ENCODE results near the gene FBXW8.
"Not testable (repeated sequence)": the region's sequence is repeated elsewhere in the genome, so short reads cannot be mapped to it uniquely, and the experiment has no call there.

The FBXW8 gene

GRCh38 chr12:117042171-117042842, 131.6 kb downstream of the FBXW8 start:
- DNase-seq: no peak

- no peak for DNase-seq
These were observed 132.1 kb downstream of the FBXW8 start for GRCh38 chr12:117042862-117043261.

DNA sequence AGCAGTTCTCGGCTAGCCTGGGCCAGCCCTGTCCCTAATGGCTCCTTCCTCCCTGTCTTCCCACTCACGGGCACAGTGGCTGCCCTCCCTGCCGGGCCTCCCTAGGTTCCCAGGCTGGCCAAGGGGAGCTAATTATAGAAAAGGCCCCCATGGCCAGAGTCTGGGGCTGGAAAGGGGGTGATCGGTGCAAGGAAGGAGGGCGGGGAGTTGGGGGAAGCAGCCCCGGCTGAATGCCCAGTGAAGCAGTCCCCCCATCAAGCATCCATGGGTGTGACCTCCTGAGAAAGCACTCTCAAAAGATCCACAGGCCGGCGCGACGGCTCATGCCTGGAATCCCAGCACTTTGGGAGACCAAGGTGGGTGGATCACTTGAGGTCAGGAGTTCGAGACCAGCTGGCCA, 133.6 kb downstream of the FBXW8 start:
- DNase-seq: no peak

DNA sequence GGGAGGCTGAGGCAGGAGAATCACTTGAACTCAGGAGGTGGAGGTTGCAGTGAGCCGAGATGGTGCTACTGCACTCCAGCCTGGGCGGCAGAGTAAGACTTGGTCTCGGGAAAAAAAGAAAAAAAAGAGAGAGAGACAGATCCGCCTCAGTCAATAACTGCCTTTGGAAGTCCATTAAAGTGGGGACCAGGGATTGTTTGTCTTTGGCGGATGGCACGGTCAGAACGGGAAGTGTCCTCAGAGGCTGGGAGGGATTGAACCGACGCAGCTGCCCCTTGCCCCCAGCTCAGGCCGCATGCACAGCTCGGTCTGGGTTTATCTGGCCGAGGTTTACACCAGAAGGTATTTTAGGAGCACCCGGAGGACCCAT, 134.0 kb downstream of the FBXW8 start:
- DNase-seq: no peak

- no peak for DNase-seq
These were observed 134.6 kb downstream of the FBXW8 start for GRCh38 chr12:117045160-117046010.

DNA sequence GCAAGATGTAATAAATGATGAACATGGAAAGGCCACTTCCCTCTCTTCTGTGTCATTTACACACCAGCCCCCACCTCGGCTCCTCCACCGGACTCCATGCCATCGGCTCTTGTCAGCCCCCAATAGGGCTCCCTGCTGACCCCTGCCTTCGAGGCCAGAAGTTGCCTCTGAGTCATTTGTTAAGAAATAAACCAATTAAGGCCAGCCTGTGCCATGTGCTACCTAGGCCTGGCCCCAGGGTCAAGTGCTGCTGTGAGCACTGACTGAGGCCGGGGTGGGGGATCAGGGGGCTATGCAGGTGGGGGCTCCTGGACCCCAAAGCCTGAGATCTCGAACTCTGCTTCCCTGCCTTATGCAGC, 135.2 kb downstream of the FBXW8 start:
- DNase-seq: no peak

DNA sequence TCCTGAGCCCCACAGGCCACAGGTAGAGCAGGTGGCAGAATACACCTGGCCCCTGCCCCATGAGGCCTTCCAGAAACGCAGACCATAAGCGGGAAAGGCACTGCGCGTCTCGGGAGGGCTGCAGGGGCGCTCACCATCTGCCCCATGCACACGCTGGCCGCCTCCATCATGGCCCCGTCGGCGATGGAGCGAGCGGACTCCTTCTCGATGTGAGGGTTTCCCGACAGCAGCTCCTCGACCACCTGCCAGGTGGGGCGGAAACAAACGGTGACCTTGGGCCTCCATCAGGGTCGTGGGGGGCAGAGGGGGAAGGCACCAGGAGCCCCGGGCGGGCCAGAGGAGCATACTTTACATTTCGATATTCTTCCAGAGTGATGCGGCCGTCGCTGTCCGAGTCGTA, 135.7 kb downstream of the FBXW8 start:
- no peak for DNase-seq

DNA sequence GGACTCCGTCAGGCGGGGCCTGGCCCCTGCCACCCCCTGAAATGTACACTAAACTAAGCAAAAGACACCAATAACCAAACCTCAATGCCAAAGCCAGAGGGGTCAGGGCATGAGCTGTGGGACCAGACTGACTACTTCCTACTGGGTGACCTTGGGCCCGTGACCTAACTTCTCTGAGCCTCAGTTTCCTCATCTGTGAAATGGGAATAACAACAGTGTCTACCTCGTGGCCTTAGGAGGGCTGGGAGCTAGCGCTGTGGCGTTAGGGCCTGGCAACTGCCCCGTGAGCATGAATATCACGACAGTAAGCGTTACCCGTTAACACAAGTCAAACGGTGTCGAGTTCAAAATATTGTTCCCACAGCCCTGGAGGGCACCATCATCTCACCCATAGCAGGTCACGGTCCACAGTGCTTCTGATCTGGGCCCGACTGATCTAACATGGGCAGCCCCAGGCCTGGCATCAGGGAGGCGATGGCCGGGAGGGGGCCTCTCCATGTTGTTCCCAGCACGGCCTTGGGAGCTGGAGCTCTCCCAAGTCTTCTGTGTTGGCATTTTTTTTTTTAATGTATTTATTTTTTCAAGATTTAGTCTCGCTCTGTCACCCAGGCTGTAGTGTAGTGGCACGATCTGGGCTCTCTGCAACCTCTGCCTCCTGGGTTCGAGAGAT, 136.2 kb downstream of the FBXW8 start:
- DNase-seq: no peak

- DNase-seq: no peak
These were observed 137.2 kb downstream of the FBXW8 start for GRCh38 chr12:117047810-117048584.

- no peak for DNase-seq
These were observed 137.8 kb downstream of the FBXW8 start for GRCh38 chr12:117048585-117048904.

DNA sequence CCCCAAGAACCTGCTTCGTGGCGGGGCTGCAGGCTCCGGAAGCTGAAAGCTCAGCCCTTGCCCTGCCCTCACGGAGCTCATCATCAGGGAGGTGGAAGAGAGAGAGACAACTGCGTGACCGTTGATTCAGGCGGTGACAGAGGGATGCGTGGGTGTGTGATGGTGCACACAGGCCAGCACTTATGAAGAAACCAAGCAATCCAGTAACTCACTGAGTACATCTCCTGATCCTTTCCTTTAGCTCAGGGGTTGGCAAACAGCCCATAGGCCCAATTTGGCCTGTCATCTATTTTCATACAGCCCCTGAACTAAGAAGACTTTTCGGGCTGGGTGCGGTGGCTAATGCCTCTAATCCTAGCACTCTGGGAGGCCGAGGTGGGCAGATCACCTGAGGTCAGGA, 138.5 kb downstream of the FBXW8 start:
- no peak for DNase-seq

GRCh38 chr12:117050060-117050459, 139.3 kb downstream of the FBXW8 start:
- DNase-seq: no peak

GRCh38 chr12:117051380-117051779, 140.6 kb downstream of the FBXW8 start:
- no peak for DNase-seq

- peak; percentile 22 for DNase-seq
These were observed 141.8 kb downstream of the FBXW8 start for GRCh38 chr12:117052386-117053049.

GRCh38 chr12:117053050-117053400, 142.3 kb downstream of the FBXW8 start:
- no peak for DNase-seq

DNA sequence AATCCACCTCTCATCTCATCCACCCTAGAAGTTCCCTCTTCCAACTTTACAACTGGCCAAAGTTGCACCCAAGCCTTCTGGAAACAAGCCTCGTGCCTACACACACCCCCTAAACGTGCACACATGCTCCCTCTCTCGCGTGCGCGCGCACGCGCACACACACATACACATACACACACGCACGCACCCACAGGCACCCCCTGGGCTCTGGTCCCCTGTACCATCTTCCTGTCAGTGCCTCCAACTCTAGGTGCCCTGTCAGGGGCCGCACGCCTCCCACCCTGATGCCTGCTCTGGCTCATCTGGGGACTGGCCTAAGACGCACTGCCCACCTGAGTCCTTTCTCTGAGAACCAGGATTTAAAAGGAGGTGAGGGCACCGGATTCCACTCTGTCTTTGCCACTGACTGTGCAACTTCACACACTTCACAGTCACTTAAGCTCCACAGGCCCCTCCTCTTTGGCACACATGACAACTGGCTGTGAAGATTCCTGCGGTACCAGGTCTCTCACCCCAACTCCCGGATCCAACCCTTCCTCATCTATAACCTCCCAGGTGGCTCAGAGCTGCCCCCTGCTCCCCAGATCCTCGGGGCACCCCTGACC, 142.9 kb downstream of the FBXW8 start:
- no peak for DNase-seq

- no peak for DNase-seq
These were observed 143.5 kb downstream of the FBXW8 start for GRCh38 chr12:117054279-117054678.

DNA sequence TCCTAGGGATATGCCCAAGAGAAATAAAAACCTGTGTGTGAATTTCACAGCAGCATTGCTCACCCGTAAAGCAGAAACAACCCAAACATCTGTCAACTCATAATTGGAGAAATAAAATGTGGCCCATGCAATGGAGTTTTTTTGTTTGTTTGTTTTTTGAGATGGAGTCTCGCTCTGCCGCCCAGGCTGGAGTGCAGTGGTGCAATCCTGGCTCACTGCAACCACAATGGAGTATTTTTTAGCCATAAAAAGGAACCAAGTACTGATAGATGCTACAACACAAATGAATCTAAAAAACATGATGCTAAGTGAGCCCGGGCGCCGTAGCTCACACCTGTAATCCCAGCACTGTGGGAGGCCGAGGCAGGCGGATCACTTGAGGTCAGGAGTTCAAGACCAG, 146.9 kb downstream of the FBXW8 start:
- DNase-seq: not testable (repeated sequence)

- DNase-seq: no peak
These were observed 147.8 kb downstream of the FBXW8 start for GRCh38 chr12:117058442-117059072.

GRCh38 chr12:117059156-117059555, 148.4 kb downstream of the FBXW8 start:
- DNase-seq: no peak

DNA sequence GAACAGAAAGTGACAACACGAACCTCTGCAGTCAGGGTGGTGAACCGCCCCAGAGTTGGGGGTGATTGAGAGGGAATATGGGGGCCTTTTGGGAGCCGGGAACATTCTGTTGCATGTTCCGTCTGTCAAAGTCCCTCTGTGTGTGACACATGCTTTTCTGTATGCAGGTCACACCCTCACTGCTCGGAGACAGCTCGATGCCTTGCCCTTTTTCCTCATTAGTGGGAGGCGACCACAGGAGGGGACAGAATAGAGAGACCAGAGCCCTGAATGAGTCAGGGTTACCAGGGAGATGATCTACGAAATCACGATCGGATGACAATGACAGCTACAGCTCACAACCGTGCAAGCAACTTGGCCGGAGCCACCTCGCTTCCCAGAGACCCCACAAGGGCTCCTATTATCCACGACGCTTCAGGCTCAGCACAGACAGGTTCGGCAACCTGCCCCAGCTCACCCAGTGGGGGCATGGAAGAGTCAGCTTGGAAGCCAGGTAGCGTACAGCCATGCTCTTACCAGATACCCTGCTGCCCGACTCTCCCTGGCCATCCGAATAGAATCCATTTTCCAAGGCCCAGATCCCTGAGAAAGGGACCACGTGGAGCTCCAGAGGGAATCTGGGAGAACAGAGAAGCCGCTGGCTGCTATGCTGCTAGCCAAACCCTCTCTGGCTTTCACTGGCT, 149.6 kb downstream of the FBXW8 start:
- DNase-seq: no peak

Measured in NCI-H510A treated with DMSO at 0.1 percent for 48 hours (cell line).